Activated naive CD8-positive, alpha-beta T cell treated with anti-CD3 and anti-CD28 coated beads for 36 hours (primary cell): ENCODE measurements around the gene RIOK2. TPM values are rescaled to one million over a fixed set of nuclear protein-coding genes. Genes with fewer than 3 reads are reported as not detected.
"Not testable (repeated sequence)": the region's sequence is repeated elsewhere in the genome, so short reads cannot be mapped to it uniquely, and the experiment has no call there.

Experiments used
- DNase-seq: peaks from one replicate; pipeline ENCODE4 v3.0.0; 2021
- H3K27ac Mint-ChIP-seq: one replicate; pipeline ENCODE4 v1.8.0; 2022; ENCODE audit warnings: mild to moderate bottlenecking, moderate library complexity, mixed read lengths
- H3K27me3 Mint-ChIP-seq: one replicate; pipeline ENCODE4 v1.8.0; 2022; ENCODE audit warnings: mild to moderate bottlenecking, mixed read lengths
- H3K36me3 Mint-ChIP-seq: one replicate; pipeline ENCODE4 v1.8.0; 2021; ENCODE audit warnings: mild to moderate bottlenecking, mixed read lengths
- H3K4me1 Mint-ChIP-seq: one replicate; pipeline ENCODE4 v1.8.0; 2021; ENCODE audit warnings: mixed read lengths
- H3K4me3 Mint-ChIP-seq: one replicate; pipeline ENCODE4 v1.8.0; 2022; ENCODE audit warnings: mild to moderate bottlenecking, moderate library complexity, mixed read lengths
- H3K9me3 Mint-ChIP-seq: one replicate; pipeline ENCODE4 v1.8.0; 2022; ENCODE audit warnings: mixed read lengths
- total RNA-seq, 2 experiments: library from RNA; stranded (reverse); gene quantifications; one replicate each; pipeline ENCODE4 v1.2.3, GENCODE V29; 2021

Gene RIOK2
- total RNA-seq, 2 experiments from 2014 or later, result 47.6 to 50.1 TPM

DNA sequence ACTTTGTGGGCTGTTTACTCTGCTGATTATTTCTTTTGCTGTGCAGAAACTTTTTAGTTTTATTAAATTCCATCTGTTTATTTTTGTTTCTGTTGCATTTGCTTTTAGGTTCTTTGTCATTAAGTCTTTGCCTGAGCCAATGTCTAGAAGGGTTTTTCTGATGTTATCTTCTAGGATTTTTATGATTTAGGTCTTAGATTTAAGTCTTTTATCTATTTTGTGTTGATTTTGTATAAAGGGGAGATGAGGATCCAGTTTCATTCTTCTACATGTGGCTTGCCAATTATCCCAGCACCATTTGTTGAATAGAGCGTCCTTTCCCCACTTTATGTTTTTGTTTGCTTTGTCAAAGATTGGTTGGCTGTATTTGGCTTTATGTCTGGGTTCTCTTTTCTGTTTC, 6.5 kb upstream of the RIOK2 start:
- H3K27ac Mint-ChIP-seq, H3K4me1 Mint-ChIP-seq, DNase-seq, H3K9me3 Mint-ChIP-seq, H3K27me3 Mint-ChIP-seq, H3K36me3 Mint-ChIP-seq, H3K4me3 Mint-ChIP-seq: not testable (repeated sequence)

- Mint-ChIP-seq H3K9me3 (peaks cover 5% of the 10 kb centered on the region), H3K27ac (peak overlapping the region; percentile 95), H3K36me3 (peaks cover 27% of the 10 kb centered on the region), H3K4me3 (peak overlapping the region; percentile 95), H3K4me1 (peaks cover 32% of the 10 kb centered on the region), H3K27me3 (no peaks in the 10 kb centered on the region)
- DNase-seq, result no peak
These were observed 825 bp upstream of the RIOK2 start for GRCh38 chr5:97183930-97184213.

GRCh38 chr5:97182571-97183099, 412 bp downstream of the RIOK2 start:
- no peak for DNase-seq
- peaks cover 37% of the 10 kb centered on the region for H3K36me3 Mint-ChIP-seq
- H3K9me3 Mint-ChIP-seq, result peaks cover 5% of the 10 kb centered on the region
- peaks cover 38% of the 10 kb centered on the region for H3K4me1 Mint-ChIP-seq
- H3K4me3 Mint-ChIP-seq, result peak overlapping the region; percentile 95
- no peaks in the 10 kb centered on the region for H3K27me3 Mint-ChIP-seq
- H3K27ac Mint-ChIP-seq, result peak overlapping the region; percentile 95

DNA sequence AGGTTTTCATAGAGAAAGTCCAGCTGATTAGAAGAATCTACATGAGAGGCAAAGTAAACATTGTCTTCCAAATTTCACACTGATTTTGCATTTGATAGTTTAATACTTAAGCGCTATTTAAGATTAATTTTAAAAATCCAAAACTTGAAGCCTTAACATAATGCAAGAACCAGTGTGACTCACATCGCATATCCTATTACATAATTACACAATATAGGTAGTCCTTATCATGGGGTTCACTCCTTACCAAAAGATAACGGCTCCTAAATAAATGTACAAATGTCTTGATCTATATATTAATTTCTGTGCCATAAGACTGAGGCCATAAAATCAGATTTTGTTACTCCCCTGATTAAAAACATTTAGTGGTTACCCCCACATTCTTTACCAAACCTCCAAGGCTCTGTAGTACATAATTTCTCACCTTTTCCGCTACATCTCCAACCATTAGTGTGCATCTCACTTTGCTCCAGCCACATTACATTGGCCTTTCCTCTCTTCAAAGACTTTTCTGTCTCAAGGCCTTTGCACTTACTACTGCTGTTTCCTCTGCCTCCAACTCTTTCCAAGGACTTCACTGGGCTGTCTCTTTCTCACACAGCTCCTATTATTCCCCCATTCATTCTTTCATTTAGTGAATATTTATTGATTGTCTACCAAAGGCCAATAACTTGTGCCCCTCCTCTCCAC, 1.0 kb downstream of the RIOK2 start:
- H3K9me3 Mint-ChIP-seq, result peaks cover 5% of the 10 kb centered on the region
- peaks cover 38% of the 10 kb centered on the region for H3K4me1 Mint-ChIP-seq
- no peaks in the 10 kb centered on the region for H3K27me3 Mint-ChIP-seq
- H3K27ac Mint-ChIP-seq, result peak overlapping the region; percentile 95
- H3K36me3 Mint-ChIP-seq, result peaks cover 37% of the 10 kb centered on the region
- H3K4me3 Mint-ChIP-seq, result peak overlapping the region; percentile 95
- no peak for DNase-seq

- not testable (repeated sequence) for DNase-seq, H3K27ac Mint-ChIP-seq, H3K27me3 Mint-ChIP-seq, H3K4me3 Mint-ChIP-seq, H3K9me3 Mint-ChIP-seq
- peaks cover 37% of the 10 kb centered on the region for H3K36me3 Mint-ChIP-seq
- peaks cover 36% of the 10 kb centered on the region for H3K4me1 Mint-ChIP-seq
These were observed 3.6 kb downstream of the RIOK2 start for GRCh38 chr5:97179457-97179856.

DNA sequence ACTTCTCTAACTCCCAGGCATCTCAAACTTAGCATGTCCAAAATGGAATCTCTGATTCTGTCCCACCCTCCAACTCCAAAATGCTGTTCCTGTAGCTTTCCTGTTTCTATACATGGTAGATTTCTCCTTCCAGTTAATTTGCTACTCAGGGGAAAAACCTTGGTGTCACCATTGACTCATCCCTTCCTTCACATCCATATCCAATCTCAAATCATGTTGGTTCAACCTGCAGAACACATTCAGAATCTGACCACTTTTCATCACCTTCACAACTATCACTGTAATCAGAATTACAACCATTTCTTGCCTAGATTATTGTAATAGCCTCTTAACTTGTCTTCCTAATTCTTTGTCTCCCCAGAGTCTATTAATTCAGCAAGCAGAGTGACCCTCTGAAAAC, 10.8 kb downstream of the RIOK2 start:
- H3K27ac Mint-ChIP-seq, result peak overlapping the region; percentile 65
- H3K4me1 Mint-ChIP-seq, result peaks cover 19% of the 10 kb centered on the region
- H3K36me3 Mint-ChIP-seq, result peaks cover 26% of the 10 kb centered on the region
- no peak for DNase-seq
- no peak overlapping the region for H3K4me3 Mint-ChIP-seq
- no peaks in the 10 kb centered on the region for H3K27me3 Mint-ChIP-seq
- H3K9me3 Mint-ChIP-seq, result no peaks in the 10 kb centered on the region

- Mint-ChIP-seq H3K36me3 (peaks cover 24% of the 10 kb centered on the region), H3K4me1 (peaks cover 19% of the 10 kb centered on the region), H3K27me3 (no peaks in the 10 kb centered on the region), H3K4me3 (no peak overlapping the region), H3K27ac (peak overlapping the region; percentile 65), H3K9me3 (no peaks in the 10 kb centered on the region)
- DNase-seq, result no peak
These were observed 11.3 kb downstream of the RIOK2 start for GRCh38 chr5:97171703-97172102.

DNA sequence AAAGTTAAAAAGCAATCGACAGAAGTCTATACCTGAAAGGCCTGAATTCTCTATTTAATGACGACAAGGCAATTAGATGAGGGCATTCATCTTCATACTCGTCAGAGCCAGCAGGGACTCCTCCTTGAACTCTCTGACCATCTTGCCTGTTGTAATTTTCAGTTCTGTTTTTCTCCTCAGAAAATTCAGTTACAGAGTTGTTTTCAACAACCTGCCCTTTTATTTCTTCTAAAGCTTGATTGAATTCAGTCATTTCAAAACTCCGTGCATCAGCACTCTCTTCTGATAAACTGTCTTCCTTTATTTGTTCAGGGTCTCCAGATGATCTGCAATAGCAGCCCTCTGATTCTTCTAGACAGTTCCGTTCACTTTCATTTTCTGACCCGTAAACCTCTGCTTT, 15.6 kb downstream of the RIOK2 start:
- Mint-ChIP-seq H3K27ac (peak overlapping the region; percentile 73), H3K9me3 (no peaks in the 10 kb centered on the region), H3K27me3 (no peaks in the 10 kb centered on the region), H3K4me3 (no peak overlapping the region), H3K4me1 (peaks cover 26% of the 10 kb centered on the region), H3K36me3 (peaks cover 28% of the 10 kb centered on the region)
- no peak for DNase-seq

DNA sequence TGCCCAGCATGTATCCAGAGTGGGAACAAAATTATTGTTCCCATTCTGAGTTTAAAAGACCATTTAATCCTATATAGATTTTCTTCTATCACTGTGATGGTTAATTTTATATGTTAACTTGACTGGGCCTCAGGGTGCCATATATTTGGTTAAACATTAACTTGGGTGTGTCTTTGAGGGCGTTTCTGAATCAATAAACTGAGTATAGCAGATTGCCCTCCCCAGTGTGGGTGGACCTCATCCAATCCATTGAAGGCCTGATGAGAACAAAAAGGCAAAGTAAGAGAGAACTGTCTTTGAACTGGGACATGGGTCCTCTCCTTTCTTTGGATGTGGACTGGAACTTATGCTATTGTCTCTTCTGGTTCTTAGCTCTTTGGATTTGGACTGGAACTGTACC, 17.3 kb downstream of the RIOK2 start:
- no peak overlapping the region for H3K4me3 Mint-ChIP-seq
- peaks cover 24% of the 10 kb centered on the region for H3K4me1 Mint-ChIP-seq
- H3K9me3 Mint-ChIP-seq, result no peaks in the 10 kb centered on the region
- peak overlapping the region; percentile 79 for H3K27ac Mint-ChIP-seq
- DNase-seq, result no peak
- no peaks in the 10 kb centered on the region for H3K27me3 Mint-ChIP-seq
- peaks cover 16% of the 10 kb centered on the region for H3K36me3 Mint-ChIP-seq

GRCh38 chr5:97164846-97165245, 18.2 kb downstream of the RIOK2 start:
- Mint-ChIP-seq H3K36me3 (peaks cover 16% of the 10 kb centered on the region), H3K4me1 (peaks cover 24% of the 10 kb centered on the region), H3K4me3 (no peak overlapping the region), H3K27me3 (no peaks in the 10 kb centered on the region), H3K9me3 (no peaks in the 10 kb centered on the region), H3K27ac (peak overlapping the region; percentile 66)
- no peak for DNase-seq

- H3K36me3 Mint-ChIP-seq, result peaks cover 24% of the 10 kb centered on the region
- no peak for DNase-seq
- H3K4me1 Mint-ChIP-seq, result peaks cover 24% of the 10 kb centered on the region
- peaks cover 2% of the 10 kb centered on the region for H3K9me3 Mint-ChIP-seq
- no peak overlapping the region for H3K27ac Mint-ChIP-seq
- no peaks in the 10 kb centered on the region for H3K27me3 Mint-ChIP-seq
- H3K4me3 Mint-ChIP-seq, result no peak overlapping the region
These were observed 19.2 kb downstream of the RIOK2 start for GRCh38 chr5:97163790-97164285.

- Mint-ChIP-seq H3K36me3 (peaks cover 28% of the 10 kb centered on the region), H3K27me3 (no peaks in the 10 kb centered on the region), H3K27ac (no peak overlapping the region), H3K9me3 (peaks cover 5% of the 10 kb centered on the region), H3K4me1 (peaks cover 22% of the 10 kb centered on the region), H3K4me3 (no peak overlapping the region)
- DNase-seq, result no peak
These were observed 19.7 kb downstream of the RIOK2 start for GRCh38 chr5:97163360-97163764.

GRCh38 chr5:97162045-97162444, 21.0 kb downstream of the RIOK2 start:
- Mint-ChIP-seq H3K36me3 (peaks cover 35% of the 10 kb centered on the region), H3K4me1 (peaks cover 17% of the 10 kb centered on the region), H3K27me3 (no peaks in the 10 kb centered on the region), H3K27ac (no peak overlapping the region), H3K9me3 (peaks cover 16% of the 10 kb centered on the region), H3K4me3 (no peak overlapping the region)
- DNase-seq, result no peak

DNA sequence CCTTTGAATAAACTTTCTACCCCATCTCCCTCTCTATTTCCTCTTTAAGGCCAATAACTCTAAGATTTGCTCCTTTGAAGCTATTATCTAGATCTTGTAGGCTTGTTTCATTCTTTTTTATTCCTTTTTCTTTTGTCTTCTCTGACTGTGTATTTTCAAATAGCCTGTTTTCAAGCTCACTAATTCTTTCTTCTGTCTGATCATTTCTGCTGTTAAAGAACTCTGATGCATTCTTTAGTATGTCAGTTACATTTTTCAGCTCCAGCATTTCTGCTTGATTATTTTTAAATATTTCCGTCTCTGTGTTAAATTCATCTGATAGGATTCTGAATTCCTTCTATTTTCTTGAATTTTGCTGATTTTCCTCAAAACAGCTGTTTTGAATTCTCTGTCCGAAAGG, 25.4 kb downstream of the RIOK2 start:
- Mint-ChIP-seq H3K9me3 (peaks cover 20% of the 10 kb centered on the region), H3K27me3 (no peaks in the 10 kb centered on the region), H3K4me3 (no peak overlapping the region), H3K27ac (no peak overlapping the region), H3K36me3 (peaks cover 29% of the 10 kb centered on the region), H3K4me1 (peaks cover 5% of the 10 kb centered on the region)
- DNase-seq, result no peak

DNA sequence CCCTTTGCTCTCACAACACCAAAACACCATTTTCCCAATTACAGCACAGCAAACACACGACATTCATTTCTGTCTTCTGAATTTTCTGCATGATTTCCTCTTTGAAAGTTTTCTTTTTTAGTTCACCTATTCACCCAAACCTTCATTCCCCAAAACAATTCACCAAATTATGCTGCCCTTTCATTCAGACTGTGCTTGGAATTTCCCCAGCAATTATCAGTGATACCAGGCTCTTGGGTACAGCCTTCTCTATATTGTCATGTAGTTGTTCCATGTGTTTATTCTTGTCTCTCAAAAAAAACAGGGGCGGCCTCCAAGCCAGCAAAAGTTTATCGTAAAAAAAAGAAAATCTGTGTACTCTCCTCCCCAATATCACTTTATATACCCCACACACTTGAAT, 31.7 kb downstream of the RIOK2 start:
- Mint-ChIP-seq H3K4me3 (no peak overlapping the region), H3K9me3 (no peaks in the 10 kb centered on the region), H3K36me3 (no peaks in the 10 kb centered on the region), H3K4me1 (no peaks in the 10 kb centered on the region), H3K27ac (no peak overlapping the region), H3K27me3 (no peaks in the 10 kb centered on the region)
- no peak for DNase-seq

- H3K4me3 Mint-ChIP-seq, result no peak overlapping the region
- no peaks in the 10 kb centered on the region for H3K36me3 Mint-ChIP-seq
- H3K9me3 Mint-ChIP-seq, result no peaks in the 10 kb centered on the region
- H3K4me1 Mint-ChIP-seq, result no peaks in the 10 kb centered on the region
- H3K27me3 Mint-ChIP-seq, result no peaks in the 10 kb centered on the region
- no peak overlapping the region for H3K27ac Mint-ChIP-seq
- no peak for DNase-seq
These were observed 32.6 kb downstream of the RIOK2 start for GRCh38 chr5:97150401-97150800.
